Fibroblast of skin of left biceps (primary cell): ENCODE results near the gene MYADM.

Experiments
- DNase-seq, 2 experiments: peaks; one replicate each; pipeline ENCODE4 v3.0.0-alpha.2; 2013; ENCODE audit warnings: low read depth in 2 of 2

Gene MYADM

DNA sequence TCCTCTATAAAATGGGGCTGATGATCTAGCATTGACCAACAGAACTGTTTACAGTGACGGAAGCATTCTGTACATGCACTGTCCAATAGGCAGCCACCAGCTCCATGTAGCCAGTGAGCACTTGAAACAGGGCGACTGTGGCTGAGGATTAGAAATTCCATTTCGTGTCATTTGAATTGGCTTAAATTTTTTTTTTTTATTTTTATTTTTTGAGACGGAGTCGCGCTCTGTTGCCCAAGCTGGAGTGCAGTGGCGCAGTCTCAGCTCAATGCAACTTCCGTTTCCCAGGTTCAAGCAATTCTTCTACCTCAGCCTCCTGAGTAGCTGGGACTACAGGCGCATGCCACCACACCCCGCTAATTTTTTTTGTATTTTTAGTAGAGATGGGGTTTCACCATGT is 17.4 kb downstream of the MYADM start:
- no peak for DNase-seq

DNA sequence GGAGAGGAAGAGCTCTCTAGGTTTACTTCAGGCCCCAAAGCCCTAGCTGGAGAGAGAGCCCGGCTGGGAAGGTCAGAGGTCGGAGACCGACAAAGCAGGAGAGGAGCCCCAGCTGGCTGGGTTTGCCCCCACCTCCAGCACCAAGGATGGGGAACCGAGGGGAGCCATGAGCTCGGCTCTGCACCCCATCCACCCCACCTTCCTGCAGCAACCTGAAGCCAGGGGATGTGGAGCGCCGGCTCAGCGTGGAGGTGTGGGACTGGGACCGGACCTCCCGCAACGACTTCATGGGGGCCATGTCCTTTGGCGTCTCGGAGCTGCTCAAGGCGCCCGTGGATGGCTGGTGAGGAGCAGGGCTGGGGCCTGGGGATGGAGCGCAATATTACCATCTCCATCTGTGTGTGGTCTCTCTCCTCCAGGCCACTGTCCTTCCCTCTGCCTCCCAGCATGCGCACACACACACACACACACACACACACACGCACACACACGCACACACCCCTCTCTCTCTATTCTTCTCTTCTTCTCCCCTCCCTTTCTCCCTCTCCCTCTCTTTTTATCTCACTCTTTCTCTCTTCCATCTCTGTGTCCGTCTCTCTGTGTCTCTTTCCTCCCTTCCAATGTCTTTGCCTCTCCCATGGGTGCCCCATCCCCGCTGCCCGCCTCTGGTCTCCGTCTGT is 24.8 kb downstream of the MYADM start:
- DNase-seq = no peak

DNA sequence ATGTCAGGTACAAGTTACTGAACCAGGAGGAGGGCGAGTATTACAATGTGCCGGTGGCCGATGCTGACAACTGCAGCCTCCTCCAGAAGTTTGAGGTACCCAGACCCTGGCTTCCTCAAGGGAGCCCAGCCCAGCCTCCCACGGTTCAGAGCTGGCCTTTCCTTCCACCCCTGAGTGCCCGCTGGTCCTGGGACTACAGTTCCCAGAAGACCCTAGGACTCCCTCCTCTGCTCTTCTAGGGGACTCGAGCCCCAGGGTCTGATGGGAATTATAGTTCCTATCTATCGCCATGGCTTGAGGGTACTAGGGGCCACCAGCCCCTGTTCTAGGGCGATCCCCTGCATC is 25.3 kb downstream of the MYADM start:
- DNase-seq = no peak

DNA sequence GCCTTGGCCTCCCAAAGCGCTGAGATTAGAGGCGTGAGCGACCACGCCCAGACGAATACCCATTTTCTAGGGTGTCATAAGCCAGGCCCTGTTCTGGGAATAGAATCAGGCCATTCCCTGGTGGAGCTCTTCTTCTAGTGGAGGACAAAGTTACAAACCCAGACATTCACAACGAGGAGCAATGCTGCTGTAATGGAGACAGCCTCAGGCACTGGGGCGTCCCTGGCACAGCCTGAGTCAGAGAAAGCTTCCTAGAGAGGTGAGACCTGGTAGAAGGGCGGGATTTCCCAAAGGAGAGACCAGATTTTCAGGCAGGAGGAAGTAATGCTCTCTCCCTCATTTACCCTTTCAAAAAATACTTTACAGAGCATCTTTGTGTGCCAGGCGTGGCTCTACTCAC is 27.0 kb downstream of the MYADM start:
- no peak for DNase-seq

GRCh38 chr19:53896682-53897081 is 29.0 kb downstream of the MYADM start:
- DNase-seq = no peak

- no peak for DNase-seq
These were observed 29.8 kb downstream of the MYADM start for GRCh38 chr19:53897459-53897858.

DNA sequence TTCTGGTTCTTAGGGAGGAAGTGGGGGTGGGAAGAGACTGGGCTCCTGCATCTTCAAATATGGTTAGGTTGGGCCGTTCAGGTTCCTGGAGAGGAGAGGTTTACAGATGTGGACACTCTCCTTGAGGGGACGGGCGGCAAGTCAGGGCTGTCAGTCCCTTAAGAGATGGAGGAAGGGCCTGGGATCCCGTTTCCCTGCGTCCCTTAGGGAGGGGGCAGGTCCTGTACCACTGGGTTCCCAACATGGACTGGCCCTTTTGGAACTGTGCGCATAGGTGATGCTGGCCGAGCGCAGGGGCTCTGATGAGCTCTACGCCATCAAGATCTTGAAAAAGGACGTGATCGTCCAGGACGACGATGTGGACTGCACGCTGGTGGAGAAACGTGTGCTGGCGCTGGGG is 30.5 kb downstream of the MYADM start:
- no peak for DNase-seq

- DNase-seq = no peak
These were observed 31.1 kb downstream of the MYADM start for GRCh38 chr19:53898636-53899341.

- no peak for DNase-seq
These were observed 32.6 kb downstream of the MYADM start for GRCh38 chr19:53900191-53900860.

- no peak for DNase-seq
These were observed 35.5 kb downstream of the MYADM start for GRCh38 chr19:53903055-53903680.

GRCh38 chr19:53904909-53905308 is 37.2 kb downstream of the MYADM start:
- no peak for DNase-seq

DNA sequence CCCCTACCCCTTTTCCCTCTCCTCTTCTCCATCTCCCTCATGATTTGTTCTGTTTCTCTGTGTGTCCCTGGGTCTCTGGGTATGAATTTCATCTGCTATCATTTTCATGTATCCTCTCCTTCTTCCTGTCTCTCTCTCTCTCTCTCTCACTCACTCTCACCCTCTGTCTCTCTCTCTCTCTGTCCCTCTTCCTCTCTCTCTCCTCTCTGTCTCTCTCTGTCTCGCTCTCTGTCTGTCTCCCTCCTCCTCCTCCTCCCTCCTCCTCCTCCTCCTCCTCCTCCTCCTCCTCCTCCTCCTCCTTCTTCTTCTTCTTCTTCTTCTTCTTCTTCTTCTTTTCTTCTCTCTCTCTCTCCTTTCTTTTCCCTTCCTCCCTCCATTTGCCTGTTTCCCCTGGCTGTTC is 38.1 kb downstream of the MYADM start:
- DNase-seq = no peak

GRCh38 chr19:53906211-53907192 is 38.8 kb downstream of the MYADM start:
- DNase-seq = no peak

GRCh38 chr19:53907193-53907581 is 39.5 kb downstream of the MYADM start:
- no peak for DNase-seq

- DNase-seq = no peak
These were observed 40.0 kb downstream of the MYADM start for GRCh38 chr19:53907690-53908089.

DNA sequence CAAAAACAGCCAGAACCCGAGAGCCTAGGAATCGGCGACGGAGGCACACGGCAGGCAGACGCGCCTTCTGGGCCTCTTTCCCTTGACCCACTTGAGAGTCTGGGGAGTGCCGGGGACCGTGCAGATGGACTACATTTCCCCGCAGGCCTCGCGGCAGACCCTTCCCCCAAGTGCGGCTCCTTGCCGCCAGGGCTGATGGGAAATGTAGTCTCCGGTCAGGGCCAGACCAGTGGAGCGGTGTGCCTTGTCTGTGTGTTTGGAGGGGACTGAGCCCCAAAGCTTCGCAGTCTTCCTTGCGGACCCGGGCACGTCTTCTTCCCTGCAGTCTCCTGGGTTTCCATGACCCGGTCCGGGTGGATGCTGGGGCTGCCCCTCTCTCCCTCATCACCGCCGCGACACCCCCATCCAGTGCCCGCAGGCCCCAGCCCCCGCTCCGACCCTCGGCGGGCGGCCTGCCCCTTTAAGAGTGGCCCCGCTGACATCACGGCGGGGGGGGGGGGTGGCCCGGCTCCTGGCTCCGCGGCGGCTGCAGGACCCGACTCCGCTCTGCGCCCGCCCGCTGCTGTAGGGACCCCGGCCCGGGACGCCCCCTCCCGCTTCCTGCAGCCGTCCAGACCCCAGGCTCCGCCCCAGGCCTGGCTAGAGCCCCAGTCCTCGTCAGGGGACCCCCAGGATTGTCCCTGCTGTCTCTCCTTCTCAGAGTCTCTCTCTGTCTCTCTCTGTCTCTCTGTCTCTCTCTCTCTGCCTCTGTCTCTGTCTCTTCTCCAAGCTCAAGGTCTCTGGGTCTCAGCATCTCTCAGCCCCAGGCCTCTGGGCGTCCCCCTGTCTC is 40.6 kb downstream of the MYADM start:
- no peak for DNase-seq

- DNase-seq = no peak
These were observed 41.3 kb downstream of the MYADM start, which contains the start of gene CACNG7 for GRCh38 chr19:53908935-53909415. Gene CACNG7, plus strand, starts transcription at chr19:53909278. Its CDS starts 3,554 bp downstream, at chr19:53912832.

- DNase-seq = no peak
These were observed 41.9 kb downstream of the MYADM start for GRCh38 chr19:53909471-53910169.

DNA sequence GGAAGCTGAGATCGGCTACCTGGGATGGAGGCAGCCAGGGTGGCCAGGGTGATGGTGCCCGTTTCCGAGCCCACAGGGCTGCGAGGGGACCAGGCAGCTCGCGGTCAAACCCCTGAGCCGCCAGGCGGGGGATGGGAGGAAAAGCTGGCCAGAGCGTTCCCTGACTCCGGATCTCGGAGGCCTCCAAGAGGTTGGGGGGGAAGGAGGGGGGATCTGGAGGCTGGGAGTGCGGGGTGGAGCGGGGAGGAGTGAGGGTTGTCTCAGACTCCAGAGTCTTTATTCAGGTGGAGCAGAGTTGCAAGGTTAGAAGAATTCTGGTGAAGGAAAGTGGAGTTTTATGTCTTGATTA is 42.5 kb downstream of the MYADM start:
- no peak for DNase-seq

DNA sequence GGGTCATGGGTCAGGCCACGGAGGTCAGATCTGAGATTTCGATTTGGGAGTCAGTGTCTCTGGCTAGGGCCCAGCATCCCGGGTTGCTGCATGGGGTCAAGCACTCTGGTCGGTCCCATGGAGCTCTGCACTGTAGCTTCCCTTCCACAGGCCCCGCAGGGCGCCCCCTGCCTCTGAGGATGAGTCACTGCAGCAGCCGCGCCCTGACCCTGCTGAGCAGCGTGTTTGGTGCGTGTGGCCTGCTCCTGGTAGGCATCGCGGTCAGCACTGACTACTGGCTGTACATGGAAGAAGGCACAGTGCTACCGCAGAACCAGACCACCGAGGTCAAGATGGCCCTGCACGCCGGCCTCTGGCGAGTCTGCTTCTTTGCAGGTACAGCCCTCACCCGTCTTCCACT is 45.0 kb downstream of the MYADM start:
- DNase-seq = no peak
